ENCODE measurements around the gene LUC7L3. TPM values are rescaled to one million over a fixed set of nuclear protein-coding genes. Genes with fewer than 3 reads are reported as not detected.

Gene LUC7L3
- polyA plus RNA-seq, 3 donors, result 14.6 to 49.8 (median 17.1) TPM

- H4K20me1 ChIP-seq (ENCODE audit: insufficient read depth, low read length), result no peaks in the 10 kb centered on the region
- H3K36me3 ChIP-seq (replicated peaks in 1 of 2; ENCODE audit: control insufficient read depth in 1 of 2, insufficient read depth in 2 of 2, low read length in 2 of 2), result no peaks in the 10 kb centered on the region
- no peak overlapping the region for H3K9ac ChIP-seq (ENCODE audit: insufficient read depth, low read length, poor library complexity, severe bottlenecking)
- peaks cover 29 to 40% of the 10 kb centered on the region in 2 donors for H3K4me1 ChIP-seq (ENCODE audit: control insufficient read depth in 1 of 2, insufficient read depth in 2 of 2, low read length in 2 of 2)
- H3K4me3 ChIP-seq (replicated peaks in 1 of 3; ENCODE audit: low read depth in 2 of 3, low read length in 3 of 3), result no peak overlapping the region
- H3K27me3 ChIP-seq (ENCODE audit: control insufficient read depth in 2 of 2, insufficient read depth in 2 of 2, low read length in 2 of 2), result no peaks in the 10 kb centered on the region
- WGBS (ENCODE audit: insufficient coverage), result no CpG with 5 or more reads among the region's 2 CpGs
- peak overlapping the region in 1 of 2 donors; percentile 55 for H3K27ac ChIP-seq (ENCODE audit: low read depth in 1 of 2, low read length in 2 of 2)
- H3K27me3 Mint-ChIP-seq (ENCODE audit: low read depth in 3 of 3), result no peaks in the 10 kb centered on the region
- no peaks in the 10 kb centered on the region for H3K9me3 ChIP-seq (replicated peaks in 1 of 2; ENCODE audit: control insufficient read depth in 1 of 2, insufficient read depth in 1 of 2, low read length in 2 of 2)
- H3K9me3 Mint-ChIP-seq, result no peaks in the 10 kb centered on the region
- H3K4me2 ChIP-seq (replicated peaks; ENCODE audit: extremely low read depth, low read length, poor library complexity, severe bottlenecking), result no peak overlapping the region
- TF ChIP-seq CTCF (IDR thresholded peaks at IDR 0.05), result no peak
- H3K4me1 Mint-ChIP-seq, result peaks cover 28% of the 10 kb centered on the region
- H2AFZ ChIP-seq (ENCODE audit: insufficient read depth, low read depth, low read length, poor library complexity, severe bottlenecking), result no peak overlapping the region
- H3K79me2 ChIP-seq (ENCODE audit: insufficient read depth, low read length), result peaks cover 27% of the 10 kb centered on the region
- DNase-seq, result no peak
- H3K27ac Mint-ChIP-seq, result peak overlapping the region in 3 of 7 donors; percentile 6 to 96 (median 50)
- peaks cover 2 to 4% of the 10 kb centered on the region in 2 donors for H3K36me3 Mint-ChIP-seq
- intact Hi-C loops (cut with micrococcal nuclease), result no loop called here
- H3K4me3 Mint-ChIP-seq, result no peak overlapping the region
These were observed 9.4 kb upstream of the LUC7L3 start for GRCh38 chr17:50710025-50710424.

DNA sequence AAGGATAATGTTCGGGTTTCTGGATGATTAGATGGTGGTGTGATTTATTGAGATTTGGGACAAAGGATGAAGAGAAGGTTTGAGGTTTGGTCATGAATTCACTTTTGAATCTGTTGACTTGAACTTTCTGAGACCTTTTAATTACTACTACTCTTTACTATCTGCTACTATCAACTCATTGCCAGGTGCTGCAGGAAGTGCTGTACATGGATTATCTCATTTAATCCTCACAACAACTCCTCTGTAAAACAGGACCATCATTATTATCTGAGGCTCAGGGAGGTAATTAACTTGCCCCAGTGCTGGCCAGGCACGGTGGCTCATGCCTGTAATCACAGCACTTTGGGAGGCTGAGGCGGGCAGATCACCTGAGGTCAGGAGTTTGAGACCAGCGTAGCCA, 8.8 kb upstream of the LUC7L3 start:
- TF ChIP-seq CTCF (IDR thresholded peaks at IDR 0.05), result no peak
- Mint-ChIP-seq H3K4me1 (peaks cover 31% of the 10 kb centered on the region), H3K4me3 (no peak overlapping the region), H3K9me3 (no peaks in the 10 kb centered on the region), H3K27ac (no peak overlapping the region), H3K36me3 (no peaks in the 10 kb centered on the region), H3K27me3 (ENCODE audit: low read depth in 3 of 3) (no peaks in the 10 kb centered on the region)
- 100% methylated on average over 3 of the region's 4 CpGs for WGBS (ENCODE audit: insufficient coverage)
- no peak for DNase-seq
- Histone ChIP-seq H3K79me2 (ENCODE audit: insufficient read depth, low read length) (peaks cover 21% of the 10 kb centered on the region), H4K20me1 (ENCODE audit: insufficient read depth, low read length) (no peaks in the 10 kb centered on the region), H3K27me3 (ENCODE audit: control insufficient read depth in 2 of 2, insufficient read depth in 2 of 2, low read length in 2 of 2) (no peaks in the 10 kb centered on the region), H3K4me2 (replicated peaks; ENCODE audit: extremely low read depth, low read length, poor library complexity, severe bottlenecking) (no peak overlapping the region), H3K9ac (ENCODE audit: insufficient read depth, low read length, poor library complexity, severe bottlenecking) (no peak overlapping the region), H3K27ac (ENCODE audit: low read depth in 1 of 2, low read length in 2 of 2) (no peak overlapping the region), H2AFZ (ENCODE audit: insufficient read depth, low read depth, low read length, poor library complexity, severe bottlenecking) (no peak overlapping the region), H3K36me3 (replicated peaks in 1 of 2; ENCODE audit: control insufficient read depth in 1 of 2, insufficient read depth in 2 of 2, low read length in 2 of 2) (no peaks in the 10 kb centered on the region), H3K4me1 (ENCODE audit: control insufficient read depth in 1 of 2, insufficient read depth in 2 of 2, low read length in 2 of 2) (peaks cover 34 to 45% of the 10 kb centered on the region in 2 donors), H3K4me3 (replicated peaks in 1 of 3; ENCODE audit: low read depth in 2 of 3, low read length in 3 of 3) (no peak overlapping the region), H3K9me3 (replicated peaks in 1 of 2; ENCODE audit: control insufficient read depth in 1 of 2, insufficient read depth in 1 of 2, low read length in 2 of 2) (no peaks in the 10 kb centered on the region)
- intact Hi-C loops (cut with micrococcal nuclease), result no loop called here

Measured in CD14-positive monocyte (primary cell).